Neural crest cell (in vitro differentiated cells): ENCODE measurements around the gene MPRIP. TPM values are rescaled to one million over a fixed set of nuclear protein-coding genes. Genes with fewer than 3 reads are reported as not detected.

Source experiments
- DNase-seq: peaks from one replicate; pipeline ENCODE4 v3.0.0; 2021; ENCODE audit warnings: low read depth, mixed read lengths, low spot score
- H3K27ac Mint-ChIP-seq: one replicate; pipeline ENCODE4 v1.8.0; 2021; ENCODE audit warnings: mild to moderate bottlenecking, mixed read lengths; ENCODE audit not compliant: unreplicated experiment
- H3K27me3 Mint-ChIP-seq: 2 replicates; pipeline ENCODE4 v1.8.0; 2021; ENCODE audit warnings: low read depth, mild to moderate bottlenecking, mixed read lengths
- H3K36me3 Mint-ChIP-seq: 2 replicates; pipeline ENCODE4 v1.8.0; 2021; ENCODE audit warnings: low read depth, mild to moderate bottlenecking, mixed read lengths
- H3K4me1 Mint-ChIP-seq: 2 replicates; pipeline ENCODE4 v1.8.0; 2021; ENCODE audit warnings: mixed read lengths
- H3K4me3 Mint-ChIP-seq: one replicate; pipeline ENCODE4 v1.8.0; 2021; ENCODE audit warnings: mild to moderate bottlenecking, mixed read lengths
- H3K9me3 Mint-ChIP-seq: 2 replicates; pipeline ENCODE4 v1.8.0; 2021; ENCODE audit warnings: mixed read lengths
- total RNA-seq: library from RNA; stranded (reverse); gene quantifications from 2 replicates; pipeline ENCODE4 v1.2.1, GENCODE V29; 2021
- TF ChIP-seq, protein P1 (sequence below): fragments of 200-600 bp; sonication (generic); conservative IDR thresholded peaks from 2 replicates; pipeline ENCODE4 v1.5.0; 2021; ENCODE audit warnings: antibody characterized with exemption, mild to moderate bottlenecking

Gene MPRIP
- total RNA-seq, 1 donor from 2014 or later = 241 TPM

- TF ChIP-seq, protein P1, sequence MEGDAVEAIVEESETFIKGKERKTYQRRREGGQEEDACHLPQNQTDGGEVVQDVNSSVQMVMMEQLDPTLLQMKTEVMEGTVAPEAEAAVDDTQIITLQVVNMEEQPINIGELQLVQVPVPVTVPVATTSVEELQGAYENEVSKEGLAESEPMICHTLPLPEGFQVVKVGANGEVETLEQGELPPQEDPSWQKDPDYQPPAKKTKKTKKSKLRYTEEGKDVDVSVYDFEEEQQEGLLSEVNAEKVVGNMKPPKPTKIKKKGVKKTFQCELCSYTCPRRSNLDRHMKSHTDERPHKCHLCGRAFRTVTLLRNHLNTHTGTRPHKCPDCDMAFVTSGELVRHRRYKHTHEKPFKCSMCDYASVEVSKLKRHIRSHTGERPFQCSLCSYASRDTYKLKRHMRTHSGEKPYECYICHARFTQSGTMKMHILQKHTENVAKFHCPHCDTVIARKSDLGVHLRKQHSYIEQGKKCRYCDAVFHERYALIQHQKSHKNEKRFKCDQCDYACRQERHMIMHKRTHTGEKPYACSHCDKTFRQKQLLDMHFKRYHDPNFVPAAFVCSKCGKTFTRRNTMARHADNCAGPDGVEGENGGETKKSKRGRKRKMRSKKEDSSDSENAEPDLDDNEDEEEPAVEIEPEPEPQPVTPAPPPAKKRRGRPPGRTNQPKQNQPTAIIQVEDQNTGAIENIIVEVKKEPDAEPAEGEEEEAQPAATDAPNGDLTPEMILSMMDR = no peak
- H3K4me1 Mint-ChIP-seq = peaks cover 45% of the 10 kb centered on the region
- H3K9me3 Mint-ChIP-seq = no peaks in the 10 kb centered on the region
- DNase-seq = no peak
- H3K27me3 Mint-ChIP-seq = no peaks in the 10 kb centered on the region
- H3K36me3 Mint-ChIP-seq = peaks cover 5% of the 10 kb centered on the region
- H3K4me3 Mint-ChIP-seq = no peak overlapping the region
- no peak overlapping the region for H3K27ac Mint-ChIP-seq
These were observed 35.8 kb downstream of the MPRIP start for GRCh38 chr17:17077861-17078732.

GRCh38 chr17:17078832-17079231 is 36.6 kb downstream of the MPRIP start:
- Mint-ChIP-seq H3K4me3 (no peak overlapping the region), H3K27ac (peak overlapping the region; percentile 7), H3K36me3 (peaks cover 5% of the 10 kb centered on the region), H3K9me3 (no peaks in the 10 kb centered on the region), H3K4me1 (peaks cover 43% of the 10 kb centered on the region), H3K27me3 (no peaks in the 10 kb centered on the region)
- DNase-seq = no peak
- TF ChIP-seq, protein P1 = no peak

DNA sequence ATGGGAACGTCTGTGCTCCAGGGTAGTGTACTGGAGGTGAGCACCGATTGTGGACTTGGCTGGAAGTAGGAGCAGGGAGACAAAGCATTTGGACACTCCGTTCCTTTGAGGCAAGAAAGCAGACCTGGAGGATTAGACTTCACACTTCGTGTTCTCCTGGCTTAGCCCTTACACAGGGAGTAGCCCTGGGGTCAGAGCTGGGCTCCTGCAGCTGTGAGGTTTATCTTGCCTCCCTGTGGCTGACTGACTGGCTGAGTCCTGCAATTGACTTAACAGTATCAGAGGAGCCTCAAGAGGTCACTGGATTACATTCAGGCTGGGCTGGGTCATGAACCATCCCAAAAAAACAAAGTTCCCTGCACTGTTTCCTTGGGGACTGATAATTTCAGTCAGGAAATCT is 37.1 kb downstream of the MPRIP start:
- Mint-ChIP-seq H3K27ac (peak overlapping the region; percentile 7), H3K4me3 (no peak overlapping the region), H3K9me3 (no peaks in the 10 kb centered on the region), H3K36me3 (peaks cover 5% of the 10 kb centered on the region), H3K4me1 (peaks cover 43% of the 10 kb centered on the region), H3K27me3 (no peaks in the 10 kb centered on the region)
- no peak for DNase-seq
- TF ChIP-seq, protein P1 = no peak

DNA sequence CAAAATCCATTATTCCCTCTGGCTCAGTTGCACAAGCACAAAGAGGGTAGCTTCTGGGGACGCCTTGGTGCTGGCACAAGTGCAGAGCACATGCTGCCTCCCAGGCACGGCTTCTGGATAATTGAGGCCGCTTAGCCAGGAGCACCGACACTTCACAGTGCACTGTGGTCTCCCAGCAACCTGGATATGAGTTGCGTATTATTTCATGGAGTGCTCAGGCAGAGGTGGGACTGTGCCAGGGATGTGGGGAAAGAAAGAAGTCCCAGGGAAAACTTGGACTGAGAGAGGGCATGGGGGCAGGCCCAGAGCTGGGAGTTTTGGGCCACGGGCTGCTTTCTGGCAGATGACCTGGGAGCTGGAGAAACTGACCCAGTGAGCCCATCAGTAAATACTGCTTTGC is 37.5 kb downstream of the MPRIP start:
- TF ChIP-seq, protein P1 = no peak
- Mint-ChIP-seq H3K27me3 (no peaks in the 10 kb centered on the region), H3K36me3 (peaks cover 5% of the 10 kb centered on the region), H3K9me3 (no peaks in the 10 kb centered on the region), H3K4me3 (no peak overlapping the region), H3K27ac (no peak overlapping the region), H3K4me1 (peaks cover 39% of the 10 kb centered on the region)
- no peak for DNase-seq

DNA sequence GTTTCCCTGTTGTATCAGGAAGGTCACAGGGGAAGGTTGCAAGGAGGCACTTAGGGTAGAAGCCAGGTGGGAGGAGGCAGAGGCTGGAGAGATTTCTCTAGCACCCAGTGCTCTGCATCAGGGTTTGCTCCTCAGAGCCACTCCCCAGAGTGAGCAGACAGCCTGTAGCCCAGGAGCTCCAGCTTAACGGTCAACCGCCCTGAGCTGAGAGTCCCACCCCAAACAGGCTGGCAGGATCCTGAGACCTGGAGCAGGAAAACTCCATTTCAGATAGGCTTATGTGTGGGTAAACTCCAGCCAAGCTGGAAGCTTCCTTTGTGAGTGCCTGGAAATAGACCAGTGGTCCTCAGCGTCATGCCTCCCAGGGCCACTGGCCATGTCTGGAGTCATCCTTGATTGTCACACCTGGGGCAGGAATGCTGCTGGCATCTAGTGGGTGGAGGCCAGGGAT is 37.9 kb downstream of the MPRIP start:
- H3K4me3 Mint-ChIP-seq = no peak overlapping the region
- no peaks in the 10 kb centered on the region for H3K27me3 Mint-ChIP-seq
- H3K36me3 Mint-ChIP-seq = peaks cover 5% of the 10 kb centered on the region
- peaks cover 35% of the 10 kb centered on the region for H3K4me1 Mint-ChIP-seq
- DNase-seq = no peak
- H3K9me3 Mint-ChIP-seq = no peaks in the 10 kb centered on the region
- TF ChIP-seq, protein P1 = no peak
- H3K27ac Mint-ChIP-seq = no peak overlapping the region
